Tibial nerve (tissue), 4 donors: ENCODE measurements around the gene FBXW11. TPM values are rescaled to one million over a fixed set of nuclear protein-coding genes. Genes with fewer than 3 reads are reported as not detected.

Experiments
- DNase-seq, 2 donors: peaks; one replicate each; pipeline ENCODE4 v3.0.0-alpha.2; 2019; ENCODE audit warnings: low spot score in 2 of 2
- H3K27ac ChIP-seq, 4 donors: fragments of 200-600 bp; sonication (generic) in 3 of 4; one replicate each; pipeline ENCODE4 v1.5.1; 2017 to 2019; ENCODE audit warnings: mild to moderate bottlenecking in 1 of 4
- H3K27me3 ChIP-seq, 2 donors: fragments of 200-600 bp; sonication (generic) in 1 of 2; one replicate each; pipeline versions ENCODE4 v1.5.1 to v1.6.0; 2017 to 2019
- H3K36me3 ChIP-seq, 3 donors: fragments of 200-600 bp; sonication (generic); one replicate each; pipeline ENCODE4 v1.5.1; 2018 to 2019
- H3K4me1 ChIP-seq, 4 donors: fragments of 200-600 bp; sonication (generic) in 3 of 4; one replicate each; pipeline ENCODE4 v1.5.1; 2017 to 2019
- H3K4me3 ChIP-seq, 4 donors: fragments of 200-600 bp; sonication (generic) in 3 of 4; one replicate each; pipeline ENCODE4 v1.5.1; 2017 to 2019; ENCODE audit warnings: mild to moderate bottlenecking in 1 of 4, moderate library complexity in 1 of 4
- H3K9me3 ChIP-seq, 4 donors: fragments of 200-600 bp; sonication (generic) in 3 of 4; one replicate each; pipeline ENCODE4 v1.5.1; 2017 to 2019
- CTCF ChIP-seq, 5 experiments: fragments of 200-600 bp in 3 of 5; fragments of 450-650 bp in 2 of 5; sonication (generic) in 3 of 5; IDR thresholded peaks; one replicate each; pipeline ENCODE4 v1.5.1; 2016 to 2019; ENCODE audit warnings: antibody characterized with exemption in 5 of 5, mild to moderate bottlenecking in 3 of 5, moderate library complexity in 2 of 5
- EP300 ChIP-seq, 2 donors: sonication (generic); formaldehyde crosslinking; IDR thresholded peaks; one replicate each; pipeline ENCODE4 v1.6.1; 2017; ENCODE audit warnings: antibody characterized with exemption in 2 of 2, mild to moderate bottlenecking in 1 of 2
- POLR2A ChIP-seq, 2 donors: fragments of 450-650 bp; IDR thresholded peaks; one replicate each; pipeline ENCODE4 v1.6.1; 2017; ENCODE audit warnings: antibody characterized with exemption in 2 of 2, mild to moderate bottlenecking in 2 of 2, moderate library complexity in 2 of 2
- WGBS, 2 donors: methylation state at CpG; one replicate each; pipeline ENCODE4 v1.1.5; 2018; 5-methylcytosine and 5-hydroxymethylcytosine counted together
- total RNA-seq, 4 donors: library from RNA; depleted of rRNA; stranded (reverse); fragments of >200 nt; gene quantifications; one replicate each; pipeline ENCODE4 v1.1.0, GENCODE V29; 2016

Gene FBXW11
- total RNA-seq, 4 donors from 2014 or later: 49.2 to 96.4 (median 73.4) TPM

DNA sequence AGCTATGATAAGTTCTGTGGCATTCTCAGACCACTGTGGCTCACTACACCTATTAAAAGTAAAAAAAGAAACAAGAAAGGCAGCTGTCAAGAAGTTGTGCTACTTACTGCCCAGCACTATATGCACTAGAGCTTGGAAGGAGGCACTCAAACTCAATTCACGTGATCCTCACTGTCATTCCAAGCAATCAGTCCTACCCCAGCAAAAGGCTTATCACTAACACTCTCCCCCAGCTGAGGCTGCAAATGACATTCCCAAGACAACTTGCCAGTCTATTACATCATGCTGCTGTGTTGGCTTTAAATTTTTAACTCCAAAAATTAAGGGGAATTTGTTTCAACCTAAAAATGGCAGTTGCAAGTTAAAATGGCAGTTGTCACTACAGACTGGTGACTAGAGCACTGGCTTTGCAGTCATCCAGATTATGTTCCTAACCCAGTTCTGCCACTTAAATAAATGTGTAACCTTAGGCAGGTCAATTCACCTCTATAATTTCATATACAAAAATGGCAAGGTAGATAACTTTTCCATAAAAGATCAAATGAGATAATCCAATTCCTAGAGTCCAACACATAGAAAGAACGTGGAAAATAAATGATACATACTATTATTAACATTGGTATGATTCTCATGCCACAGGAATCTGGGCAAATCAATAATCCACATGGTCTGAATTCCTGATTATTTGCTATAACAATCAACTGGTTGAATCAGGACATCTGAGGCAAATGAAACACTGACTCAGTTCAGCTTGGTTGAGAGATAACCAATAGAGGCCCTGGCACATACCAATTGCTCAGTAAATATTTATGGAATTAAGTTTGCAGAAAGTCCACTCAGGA is 52.4 kb downstream of the FBXW11 start:
- H3K4me1 ChIP-seq: peaks cover 0 to 58% (median 22%) of the 10 kb centered on the region in 4 donors
- H3K4me3 ChIP-seq: no peak overlapping the region
- no peak for TF ChIP-seq CTCF (IDR thresholded peaks at IDR 0.05)
- no peak for TF ChIP-seq POLR2A (IDR thresholded peaks at IDR 0.05)
- no peak for TF ChIP-seq EP300 (IDR thresholded peaks at IDR 0.05)
- H3K36me3 ChIP-seq: no peaks in the 10 kb centered on the region
- 48 to 58% methylated on average over 2 of the region's 2 CpGs for WGBS, 2 donors
- no peaks in the 10 kb centered on the region for H3K9me3 ChIP-seq
- no peak overlapping the region for H3K27ac ChIP-seq
- H3K27me3 ChIP-seq: no peaks in the 10 kb centered on the region
- no peak for DNase-seq

- WGBS, 2 donors: 67 to 69% methylated on average over 5 of the region's 5 CpGs
- TF ChIP-seq EP300 (IDR thresholded peaks at IDR 0.05): no peak
- TF ChIP-seq POLR2A (IDR thresholded peaks at IDR 0.05): no peak
- no peak for TF ChIP-seq CTCF (IDR thresholded peaks at IDR 0.05)
- Histone ChIP-seq H3K27ac (no peak overlapping the region), H3K36me3 (no peaks in the 10 kb centered on the region), H3K4me3 (no peak overlapping the region), H3K27me3 (no peaks in the 10 kb centered on the region), H3K9me3 (no peaks in the 10 kb centered on the region), H3K4me1 (peaks cover 0 to 41% (median 10%) of the 10 kb centered on the region in 4 donors)
- DNase-seq: no peak
Observed at GRCh38 chr5:171952021-171952420, 54.4 kb downstream of the FBXW11 start.

GRCh38 chr5:171951218-171951617 is 55.2 kb downstream of the FBXW11 start:
- no peaks in the 10 kb centered on the region for H3K9me3 ChIP-seq
- WGBS, 2 donors: 69 to 72% methylated on average over 4 of the region's 4 CpGs
- no peak overlapping the region for H3K4me3 ChIP-seq
- no peak overlapping the region for H3K27ac ChIP-seq
- no peaks in the 10 kb centered on the region for H3K27me3 ChIP-seq
- H3K36me3 ChIP-seq: no peaks in the 10 kb centered on the region
- peaks cover 0 to 33% (median 4%) of the 10 kb centered on the region in 4 donors for H3K4me1 ChIP-seq
- DNase-seq: no peak
- TF ChIP-seq POLR2A (IDR thresholded peaks at IDR 0.05) (no peak), CTCF (IDR thresholded peaks at IDR 0.05) (no peak), EP300 (IDR thresholded peaks at IDR 0.05) (no peak)

GRCh38 chr5:171946000-171946781 is 60.2 kb downstream of the FBXW11 start:
- peaks cover 0 to 12% (median 4%) of the 10 kb centered on the region in 4 donors for H3K4me1 ChIP-seq
- 92 to 95% methylated on average over 3 of the region's 3 CpGs for WGBS, 2 donors

More at GRCh38 chr5:171946000-171946781, 60.2 kb downstream of the FBXW11 start:
- no peak for TF ChIP-seq POLR2A (IDR thresholded peaks at IDR 0.05)
- TF ChIP-seq EP300 (IDR thresholded peaks at IDR 0.05): no peak
- TF ChIP-seq CTCF (IDR thresholded peaks at IDR 0.05): no peak
- Histone ChIP-seq H3K36me3 (no peaks in the 10 kb centered on the region), H3K9me3 (no peaks in the 10 kb centered on the region), H3K27ac (no peak overlapping the region), H3K4me3 (no peak overlapping the region), H3K27me3 (no peaks in the 10 kb centered on the region)
- DNase-seq: no peak
